OCI-LY1 (cell line): ENCODE data around the gene ZC3H11A.

Experiments used
- EZH2 ChIP-seq: fragments of 200-600 bp; sonication (generic), shearing (Covaris generic); IDR thresholded peaks from 2 replicates; pipeline ENCODE4 v1.8.0; 2017; ENCODE audit warnings: borderline replicate concordance, mixed run types, mild to moderate bottlenecking, antibody characterized with exemption, low read length, moderate library complexity, mixed read lengths
- TF ChIP-seq, protein P1 (sequence below): fragments of 200-600 bp; sonication (generic), shearing (Covaris generic); IDR thresholded peaks from 2 replicates; pipeline ENCODE4 v1.5.1; 2017; ENCODE audit warnings: mild to moderate bottlenecking, antibody characterized with exemption, low read length, moderate library complexity, mixed read lengths

DNA sequence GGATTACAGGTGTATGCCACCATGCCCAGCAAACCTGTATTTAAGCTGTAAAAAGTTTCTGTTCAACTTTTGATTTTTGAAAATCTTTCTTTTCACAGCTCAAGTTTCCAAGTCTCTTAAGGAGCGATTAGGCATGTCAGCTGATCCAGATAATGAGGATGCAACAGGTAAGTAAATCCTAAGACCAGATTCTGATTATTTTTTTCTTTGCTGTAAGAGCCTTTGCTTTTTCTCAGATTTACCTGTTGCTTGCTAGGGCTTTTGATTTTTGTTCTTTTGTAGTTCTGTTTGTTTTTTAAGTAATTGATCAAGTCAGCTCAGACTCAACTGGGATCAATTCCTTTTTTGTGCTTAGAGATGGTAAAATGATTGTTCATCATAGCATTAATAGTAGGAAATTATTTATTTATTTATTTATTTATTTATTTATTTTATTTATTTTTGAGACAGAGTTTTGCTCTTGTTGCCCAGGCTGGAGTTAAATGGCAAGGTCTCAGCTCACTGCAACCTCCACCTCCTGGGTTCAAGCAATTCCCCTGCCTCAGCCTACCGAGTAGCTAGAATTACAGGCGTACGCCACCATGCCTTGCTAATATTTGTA lies 44.9 kb downstream of the ZC3H11A start:
- TF ChIP-seq, protein P1, sequence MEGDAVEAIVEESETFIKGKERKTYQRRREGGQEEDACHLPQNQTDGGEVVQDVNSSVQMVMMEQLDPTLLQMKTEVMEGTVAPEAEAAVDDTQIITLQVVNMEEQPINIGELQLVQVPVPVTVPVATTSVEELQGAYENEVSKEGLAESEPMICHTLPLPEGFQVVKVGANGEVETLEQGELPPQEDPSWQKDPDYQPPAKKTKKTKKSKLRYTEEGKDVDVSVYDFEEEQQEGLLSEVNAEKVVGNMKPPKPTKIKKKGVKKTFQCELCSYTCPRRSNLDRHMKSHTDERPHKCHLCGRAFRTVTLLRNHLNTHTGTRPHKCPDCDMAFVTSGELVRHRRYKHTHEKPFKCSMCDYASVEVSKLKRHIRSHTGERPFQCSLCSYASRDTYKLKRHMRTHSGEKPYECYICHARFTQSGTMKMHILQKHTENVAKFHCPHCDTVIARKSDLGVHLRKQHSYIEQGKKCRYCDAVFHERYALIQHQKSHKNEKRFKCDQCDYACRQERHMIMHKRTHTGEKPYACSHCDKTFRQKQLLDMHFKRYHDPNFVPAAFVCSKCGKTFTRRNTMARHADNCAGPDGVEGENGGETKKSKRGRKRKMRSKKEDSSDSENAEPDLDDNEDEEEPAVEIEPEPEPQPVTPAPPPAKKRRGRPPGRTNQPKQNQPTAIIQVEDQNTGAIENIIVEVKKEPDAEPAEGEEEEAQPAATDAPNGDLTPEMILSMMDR: no peak
- TF ChIP-seq EZH2: no peak
